Urothelium cell line (cell line): ENCODE measurements around the gene IGSF11.
"Not testable (repeated sequence)": the region's sequence is repeated elsewhere in the genome, so short reads cannot be mapped to it uniquely, and the experiment has no call there.

ENCODE experiments used
- DNase-seq: peaks from one replicate; pipeline ENCODE4 v3.0.0; 2011; ENCODE audit warnings: low spot score, mixed read lengths
- FAIRE-seq: peaks from 2 replicates; lab custom pipeline; 2011; peaks lifted over from hg19 to GRCh38; lab: Jason Lieb, UNC

The IGSF11 gene

GRCh38 chr3:118890206-118890605 is 144.4 kb downstream of the IGSF11 start:
- no peak for FAIRE-seq

DNA sequence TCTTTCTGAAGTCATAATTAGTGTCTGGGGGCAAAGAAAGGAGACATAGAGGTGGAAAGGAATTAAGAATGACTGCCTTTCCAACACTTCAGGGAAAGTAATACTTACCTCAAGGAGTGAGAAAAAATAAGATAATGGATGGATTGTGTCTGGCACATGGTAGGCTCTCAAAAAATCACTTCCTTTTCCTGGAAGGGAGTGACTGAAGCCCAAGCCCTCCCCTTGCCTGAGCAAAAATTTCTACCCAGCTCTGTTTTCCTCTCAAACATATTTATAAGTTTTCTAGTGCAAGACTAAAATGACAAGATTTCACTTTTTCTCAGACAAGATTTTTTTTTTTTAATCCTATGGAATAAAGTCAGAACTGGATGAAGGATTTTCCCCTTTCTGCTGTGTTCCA is 145.0 kb downstream of the IGSF11 start:
- FAIRE-seq (no peak), DNase-seq (no peak)

More at GRCh38 chr3:118890206-118890605, 144.4 kb downstream of the IGSF11 start:
- no peak for DNase-seq

GRCh38 chr3:118886708-118887107 is 147.9 kb downstream of the IGSF11 start:
- FAIRE-seq: no peak
- no peak for DNase-seq

- DNase-seq: peak; percentile 68
- peak; percentile 83 for FAIRE-seq
Observed at GRCh38 chr3:118884748-118885206, 149.9 kb downstream of the IGSF11 start.

DNA sequence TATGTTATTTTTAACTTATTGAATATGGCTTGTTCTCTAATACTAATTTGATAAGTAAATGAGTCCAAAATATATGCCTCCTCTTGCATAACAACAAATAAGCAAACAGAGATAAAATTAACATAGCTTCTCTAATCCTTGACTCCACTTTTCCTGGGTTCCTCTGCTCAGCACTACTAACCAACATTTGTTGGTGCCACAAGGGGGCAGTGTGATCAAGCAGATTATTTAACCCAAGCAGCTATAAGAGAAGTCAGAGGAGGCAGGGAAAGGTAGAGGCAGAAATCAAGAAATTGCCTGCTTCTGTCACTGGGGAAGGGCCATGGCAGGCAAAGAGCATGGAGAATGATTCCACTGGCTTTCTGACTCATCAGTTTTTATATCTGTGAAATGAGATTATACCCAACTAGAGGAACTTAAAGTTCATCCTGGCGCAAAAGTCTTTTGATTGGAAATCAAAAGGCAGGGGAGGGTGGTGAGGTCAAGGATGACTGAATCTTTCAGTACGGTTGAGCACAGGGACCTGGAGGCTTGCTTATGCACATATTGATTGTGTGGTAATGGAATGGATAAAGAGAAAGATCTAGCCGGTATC is 152.2 kb downstream of the IGSF11 start:
- FAIRE-seq: peak; percentile 55

GRCh38 chr3:118868051-118868450 is 166.6 kb downstream of the IGSF11 start:
- FAIRE-seq (no peak), DNase-seq (no peak)

More for the DNA sequence above, 152.2 kb downstream of the IGSF11 start:
- peak; percentile 63 for DNase-seq

DNA sequence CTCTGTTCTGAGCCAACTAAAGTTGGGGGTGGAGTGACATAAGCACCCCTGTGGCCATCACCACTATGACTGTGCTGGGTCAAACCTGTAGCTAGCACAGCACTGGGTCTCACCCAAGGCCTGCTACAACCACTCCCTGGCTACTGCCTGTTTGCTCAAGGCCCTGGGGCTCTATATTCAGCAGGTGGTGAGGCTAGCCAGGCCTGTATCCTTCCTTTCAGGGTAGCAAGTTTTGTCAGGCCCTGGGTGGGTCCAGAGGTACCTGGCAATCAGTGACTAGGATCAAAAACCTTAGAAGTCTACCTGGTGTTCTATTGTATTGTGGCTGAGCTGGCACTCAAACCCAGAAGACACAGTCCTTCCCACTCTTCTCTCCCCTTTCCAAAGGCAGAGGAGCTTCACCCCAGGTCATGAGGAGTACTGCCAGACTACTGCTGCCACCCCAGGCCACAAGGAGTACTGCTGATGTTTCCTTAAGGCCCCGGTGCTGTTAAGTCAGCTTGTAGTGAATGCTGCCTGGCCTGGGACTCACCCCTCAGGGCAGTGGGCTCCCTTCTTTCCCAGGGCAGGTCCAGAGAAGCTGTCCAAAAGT is 170.8 kb downstream of the IGSF11 start:
- FAIRE-seq: no peak
- DNase-seq: no peak

DNA sequence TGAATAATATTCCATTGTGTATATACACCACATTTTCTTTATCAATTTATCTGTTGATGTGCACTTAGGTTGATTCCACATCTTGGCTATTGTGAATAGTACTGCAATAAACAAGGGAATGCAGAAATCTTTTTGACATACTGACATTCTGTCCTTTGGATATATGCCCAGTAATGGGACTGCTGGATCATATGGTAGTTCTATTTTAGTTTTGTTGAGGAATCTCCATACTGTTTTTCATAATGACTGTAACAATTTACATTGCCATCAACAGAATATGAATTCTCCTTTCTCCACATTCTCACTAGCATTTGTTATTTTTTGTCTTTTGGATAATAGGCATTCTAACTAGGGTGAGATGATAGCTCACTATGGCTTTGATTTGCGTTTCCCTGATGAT is 174.7 kb downstream of the IGSF11 start:
- no peak for FAIRE-seq
- DNase-seq: no peak

DNA sequence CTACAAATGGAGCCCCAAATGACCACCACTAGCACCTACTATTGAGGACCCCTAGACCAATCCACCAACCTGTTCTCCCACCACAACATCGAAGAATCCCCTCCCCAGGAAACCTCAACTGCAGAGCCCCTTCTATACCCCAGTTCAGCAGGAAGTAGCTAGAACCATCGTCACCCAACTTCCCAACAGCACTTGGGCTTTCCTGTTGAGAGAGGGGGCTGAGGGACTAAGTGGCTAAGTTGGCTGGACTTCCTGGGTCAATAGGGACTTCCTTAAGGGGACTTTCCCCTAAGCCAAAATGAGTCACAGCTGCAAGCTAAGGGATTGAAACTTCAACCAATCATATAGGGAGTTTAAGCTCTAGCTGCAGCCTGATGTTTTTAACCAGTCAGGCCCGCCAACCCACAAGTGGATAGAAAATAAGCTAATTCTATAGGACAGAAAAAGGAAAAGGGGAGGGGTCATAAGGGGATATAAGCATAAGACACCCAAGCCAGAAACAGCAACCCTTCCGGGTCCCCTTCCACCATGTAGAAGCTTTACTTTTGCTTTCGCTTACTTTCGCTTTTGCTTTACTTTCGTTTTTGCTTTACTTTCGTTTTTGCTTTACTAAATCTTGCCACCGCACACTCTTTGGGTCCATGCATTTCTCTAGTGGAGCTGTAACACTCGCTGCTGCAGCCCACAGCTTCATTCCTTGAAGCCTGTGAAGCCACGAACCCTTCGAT is 183.0 kb downstream of the IGSF11 start:
- peak; percentile 21 for DNase-seq
- not testable (repeated sequence) for FAIRE-seq

- FAIRE-seq (no peak), DNase-seq (no peak)
Observed at GRCh38 chr3:118850687-118851086, 184.0 kb downstream of the IGSF11 start.
